ENCODE measurements around the gene CHMP4B.

Gene CHMP4B

DNA sequence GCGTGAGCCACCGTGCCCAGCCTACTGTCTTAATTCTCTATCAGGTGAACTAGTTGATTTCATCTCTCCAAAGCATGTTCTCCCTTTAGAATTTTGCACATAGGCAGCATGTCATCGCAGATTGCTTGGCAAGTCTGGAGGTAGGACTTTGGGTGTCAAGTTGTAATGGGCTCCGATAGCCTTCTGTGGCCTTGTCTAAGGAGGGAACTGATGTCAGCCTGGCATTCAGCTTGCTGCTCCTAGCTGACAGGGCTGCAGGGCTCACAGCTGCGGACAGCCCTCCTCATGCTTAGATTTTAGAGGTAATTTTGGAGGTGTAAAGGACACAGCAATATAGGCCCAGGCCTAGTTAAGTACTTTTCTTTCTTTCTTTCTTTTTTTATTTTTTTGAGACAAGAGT lies 11.3 kb downstream of the CHMP4B start:
- DNase-seq: no peak

DNA sequence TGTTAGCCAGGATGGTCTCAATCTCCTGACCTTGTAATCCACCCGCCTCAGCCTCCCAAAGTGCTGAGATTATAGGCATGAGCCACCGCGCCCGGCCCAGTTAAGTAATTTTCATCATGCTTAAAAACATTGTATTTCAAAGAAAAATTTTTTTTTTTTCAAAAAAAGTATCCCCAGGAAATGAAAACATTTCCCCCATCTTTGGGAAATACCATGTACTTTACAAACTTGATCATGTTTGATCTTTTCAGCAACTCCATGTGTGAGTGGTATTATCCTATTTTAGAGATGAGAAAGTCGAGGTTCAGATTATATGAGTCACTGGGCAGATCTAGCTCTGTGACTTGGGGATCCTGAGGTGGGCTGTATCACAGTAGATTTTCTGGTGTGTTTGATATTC lies 11.8 kb downstream of the CHMP4B start:
- DNase-seq: no peak

DNA sequence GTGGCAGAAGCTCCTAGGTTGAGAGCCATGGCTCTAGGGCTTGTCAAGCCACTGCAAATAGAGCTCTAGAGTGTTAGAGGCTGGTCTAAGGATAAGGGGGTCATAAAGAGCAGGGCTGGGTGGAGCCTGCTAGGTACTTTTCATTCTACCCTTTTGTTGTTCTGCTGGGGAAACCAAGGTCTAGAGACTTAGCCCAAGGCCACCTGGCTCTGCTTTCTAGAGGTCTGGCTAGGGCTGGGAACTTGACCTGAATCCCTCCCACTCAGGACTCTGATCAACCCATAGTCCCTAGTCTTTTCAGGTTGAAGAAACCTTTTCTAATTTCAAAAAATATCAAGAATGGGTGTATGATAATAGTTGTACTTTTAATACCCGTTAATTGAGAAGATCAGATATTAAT lies 13.7 kb downstream of the CHMP4B start:
- no peak for DNase-seq

DNA sequence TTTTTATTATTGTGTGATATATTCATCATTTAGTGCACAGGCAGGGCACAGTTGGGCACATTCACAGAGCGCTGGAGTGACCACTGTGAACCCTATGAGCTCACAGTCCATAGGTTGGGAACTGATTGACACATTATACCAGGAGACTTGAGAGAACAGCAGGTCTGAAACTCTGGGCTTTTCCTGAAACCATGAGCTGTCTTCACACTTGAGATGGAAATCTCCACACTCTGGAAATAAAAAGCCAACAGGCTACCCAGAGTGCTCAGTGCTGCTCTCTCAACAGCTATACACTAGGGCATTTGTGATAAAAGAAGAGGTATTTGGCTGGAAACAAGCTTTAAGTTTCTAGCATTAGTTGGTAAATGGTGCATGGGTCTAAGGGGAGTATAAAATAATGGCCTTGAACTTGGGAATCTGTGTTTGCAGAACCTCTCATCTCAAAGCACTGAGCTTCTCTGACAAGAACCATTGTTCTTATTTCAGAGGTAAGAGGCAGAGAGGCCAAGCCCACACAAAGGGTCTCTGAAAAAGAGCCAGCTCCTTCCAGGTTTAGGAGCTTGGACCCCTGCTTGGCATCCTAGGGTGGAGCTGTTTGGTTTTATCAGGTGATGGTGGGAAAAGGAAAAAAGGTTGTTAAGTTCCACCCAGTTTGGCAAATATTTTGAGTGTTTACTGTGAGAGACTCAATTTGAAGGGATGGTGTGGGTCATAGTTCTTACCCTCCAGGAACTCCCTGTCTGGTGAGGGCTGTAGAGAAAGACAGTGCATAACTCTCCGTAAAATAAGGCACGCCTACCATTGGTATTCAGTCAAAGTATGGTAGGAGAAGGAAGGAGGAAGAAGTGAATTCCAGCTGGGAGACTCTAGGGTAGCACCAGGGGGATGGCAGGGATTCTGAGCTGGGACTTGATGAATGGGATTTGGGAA lies 14.5 kb downstream of the CHMP4B start:
- DNase-seq: no peak

DNA sequence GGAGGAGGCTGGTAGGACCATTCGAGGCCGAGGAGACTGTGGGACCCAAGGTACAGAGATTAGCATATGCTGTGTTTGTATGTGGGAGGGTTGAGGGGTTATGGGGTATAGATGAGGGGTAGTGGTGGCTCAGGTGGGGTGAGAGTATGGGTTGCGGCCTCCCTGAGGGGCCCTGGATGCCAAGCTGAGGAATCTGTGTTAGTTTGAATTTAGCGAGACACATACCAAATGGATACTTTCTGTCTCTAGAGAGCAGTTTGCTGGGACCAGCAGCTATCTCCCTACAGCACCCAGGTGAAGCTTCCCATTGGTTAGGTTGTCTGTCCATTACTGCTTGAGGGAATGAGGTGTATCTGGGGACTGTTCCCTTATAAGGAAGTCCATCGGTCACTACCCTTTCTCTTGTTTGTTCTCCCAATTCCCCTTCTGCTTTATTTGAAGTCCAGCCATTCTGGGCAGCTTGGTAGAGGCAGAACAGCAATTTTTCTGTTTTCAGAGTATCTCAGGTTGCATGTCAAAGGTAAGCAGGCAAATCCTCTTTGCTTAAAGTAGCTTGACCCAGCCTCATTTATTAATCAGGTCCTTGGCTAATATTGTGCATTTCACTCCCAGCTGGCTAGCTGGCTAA lies 15.2 kb downstream of the CHMP4B start:
- no peak for DNase-seq

DNA sequence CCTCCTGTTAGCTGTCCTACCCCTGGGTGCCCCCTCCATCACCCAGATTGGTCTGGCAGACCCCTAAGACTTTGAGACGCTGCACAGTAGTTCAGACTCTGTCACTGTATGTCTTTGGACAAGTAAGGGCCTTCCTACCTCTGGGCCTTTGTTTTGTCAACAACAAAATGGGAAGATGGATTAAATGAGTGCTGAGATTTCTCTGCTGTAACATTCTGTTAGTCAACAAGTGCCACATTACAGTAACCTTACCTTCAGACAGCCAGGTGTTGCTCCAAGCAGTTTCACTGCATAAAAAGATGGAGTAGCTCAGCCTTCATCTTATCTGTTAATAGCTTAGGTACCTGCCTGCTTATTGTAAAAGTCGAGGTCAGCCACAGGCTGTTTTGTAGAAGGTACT lies 16.0 kb downstream of the CHMP4B start:
- no peak for DNase-seq

DNA sequence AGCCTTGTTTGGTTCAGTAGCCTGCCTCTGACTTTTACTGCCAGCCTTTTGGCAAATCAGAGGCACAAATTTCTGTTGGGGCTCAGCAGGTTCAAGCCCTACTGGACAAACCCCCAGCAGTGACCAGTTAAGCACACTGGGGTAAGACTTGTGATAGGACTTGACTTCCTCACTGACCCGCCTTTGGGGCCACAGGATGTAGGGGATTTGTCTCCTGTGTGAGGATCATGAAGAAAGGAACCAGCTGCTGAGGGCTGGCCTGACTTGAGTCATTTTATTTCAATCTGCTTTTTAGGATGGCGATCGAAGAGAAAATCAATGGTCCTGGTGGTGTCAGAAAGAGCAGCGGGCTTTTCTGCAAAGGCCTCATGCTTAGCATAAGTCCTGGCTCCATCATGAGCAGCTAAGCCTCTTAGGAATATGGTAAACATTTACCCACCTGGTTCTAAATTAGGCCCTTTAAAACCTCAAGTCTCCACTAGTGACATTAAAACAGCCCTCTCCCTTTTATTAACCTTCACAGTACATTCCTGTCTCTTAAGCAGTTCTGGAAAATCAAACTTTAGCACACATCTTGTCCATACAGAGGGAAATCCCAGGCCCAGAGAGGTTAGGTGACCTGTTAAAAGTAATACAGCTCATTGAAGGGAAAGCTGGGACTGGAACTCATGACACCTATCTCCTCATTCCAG lies 16.6 kb downstream of the CHMP4B start:
- DNase-seq: no peak

DNA sequence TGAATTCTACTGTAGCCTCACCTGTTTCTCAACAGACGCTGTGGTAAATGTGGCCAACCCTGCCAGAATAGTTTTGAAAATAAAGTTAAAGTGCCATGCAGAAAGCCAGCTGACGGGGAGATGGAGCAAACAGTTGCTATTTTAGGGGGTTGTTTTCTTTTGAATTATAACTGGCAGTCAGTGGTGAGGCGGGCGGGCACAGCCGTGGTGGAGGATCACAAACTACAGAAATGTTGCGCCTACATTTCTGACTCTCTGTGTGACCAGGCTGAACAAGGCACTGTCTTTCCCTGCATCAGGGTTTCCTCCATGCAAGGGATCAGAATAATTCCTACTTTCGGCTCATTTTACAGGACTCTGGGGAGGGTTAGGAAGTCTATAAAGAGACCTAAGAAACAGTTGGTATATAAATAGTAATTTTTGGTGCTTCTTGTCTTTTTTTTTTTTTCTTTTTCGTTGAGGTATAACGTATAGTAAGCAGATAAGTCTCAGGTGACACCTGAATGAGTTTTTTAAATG lies 17.2 kb downstream of the CHMP4B start:
- no peak for DNase-seq

DNA sequence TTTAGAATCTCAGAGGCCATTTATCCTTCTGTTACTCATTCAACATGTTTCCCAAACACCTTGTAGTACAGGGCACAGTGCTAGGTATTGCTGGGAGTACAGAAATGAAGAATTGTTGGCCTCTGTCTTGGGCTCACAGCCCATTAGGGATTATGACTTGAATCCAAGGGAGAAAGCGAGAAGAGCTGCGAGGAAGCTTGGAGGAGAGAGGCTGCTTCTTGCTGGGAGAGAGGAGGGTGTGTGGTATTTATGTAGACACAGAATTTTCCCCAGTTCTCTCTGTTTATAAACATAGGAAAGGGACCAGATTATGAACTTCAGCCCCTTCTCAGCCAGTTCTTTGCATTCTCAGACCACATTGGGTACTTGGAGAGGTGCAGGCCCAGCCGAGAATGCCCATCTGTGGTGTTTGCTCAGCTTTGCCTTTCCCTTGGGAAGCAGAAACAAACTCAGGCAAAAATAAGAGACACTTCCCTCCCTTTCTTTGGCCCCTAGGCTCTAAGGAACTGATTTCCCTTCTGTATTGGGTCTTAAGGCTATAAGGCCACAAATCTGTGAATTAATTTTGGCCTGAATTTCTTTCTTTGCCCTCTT lies 17.9 kb downstream of the CHMP4B start:
- DNase-seq: no peak

DNA sequence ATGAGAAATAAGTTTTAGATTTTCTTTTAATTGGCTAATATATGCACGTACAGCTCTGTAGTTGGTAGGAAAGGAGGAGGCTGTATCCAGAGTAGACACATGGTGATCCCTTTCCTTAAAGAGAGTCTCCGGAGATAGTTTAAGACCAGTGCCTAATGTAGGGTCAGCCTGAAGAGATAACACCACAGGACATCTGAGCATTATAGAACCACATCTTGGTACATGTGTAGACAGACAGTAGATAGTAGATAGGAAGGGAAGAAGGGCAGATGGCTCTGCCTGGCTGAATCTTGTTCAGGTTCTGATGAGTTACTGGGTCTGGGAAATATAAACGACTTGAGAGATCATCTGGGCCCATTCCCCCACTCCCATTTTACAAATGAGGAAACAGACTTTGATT lies 18.5 kb downstream of the CHMP4B start:
- DNase-seq: no peak

DNA sequence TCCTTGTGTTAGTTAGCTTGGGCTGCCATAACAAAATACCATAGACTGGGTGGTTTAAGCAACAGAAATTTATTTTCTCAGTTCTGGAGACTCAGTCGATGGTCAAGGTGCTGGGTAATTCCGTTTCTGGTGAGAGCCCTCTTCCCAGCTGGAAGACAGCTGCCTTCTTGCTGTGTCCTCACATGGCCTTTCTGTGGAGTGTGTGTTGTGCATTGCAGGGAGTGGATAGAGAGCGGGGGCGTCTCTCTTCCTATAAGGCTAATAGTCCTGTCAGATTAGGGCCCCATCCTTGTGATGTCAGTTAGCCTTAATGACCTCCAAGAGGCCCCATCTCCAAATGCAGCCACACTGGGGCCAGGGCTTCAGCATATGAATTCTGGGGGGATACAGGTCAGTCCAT lies 19.2 kb downstream of the CHMP4B start:
- DNase-seq: no peak

DNA sequence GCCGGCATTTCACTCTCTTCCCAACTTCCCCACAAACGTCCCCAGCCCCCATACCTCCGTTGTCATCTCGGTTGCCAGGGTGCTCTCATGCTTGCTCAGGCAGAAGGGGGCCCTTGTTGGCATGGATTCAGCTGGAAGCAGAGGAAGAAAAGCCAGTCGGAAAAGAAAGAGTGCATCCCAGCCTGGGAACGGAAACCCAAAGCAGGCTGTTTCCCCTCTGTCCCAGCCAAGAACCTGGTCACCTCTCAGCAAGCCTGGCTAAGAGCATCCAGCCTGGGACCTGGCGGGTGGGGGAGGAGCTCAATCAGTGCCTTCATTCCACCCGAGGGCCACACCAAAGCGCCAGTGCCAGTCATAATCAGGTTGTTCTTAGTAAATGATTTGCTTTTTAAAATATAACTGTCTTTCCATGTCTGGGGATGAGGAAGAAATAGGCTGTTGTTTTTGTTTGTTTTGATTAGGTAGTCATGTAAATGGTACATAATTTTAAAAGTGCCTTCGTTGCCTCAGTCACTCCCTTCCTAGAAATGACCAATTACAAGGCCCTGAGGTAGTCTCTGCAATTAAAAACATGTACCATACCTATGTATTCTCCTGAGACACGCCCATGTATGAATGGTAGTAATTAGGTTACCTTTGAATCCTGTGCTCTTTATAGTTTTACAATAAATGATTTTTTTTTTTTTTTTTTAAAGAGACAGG lies 21.1 kb downstream of the CHMP4B start:
- DNase-seq: no peak

DNA sequence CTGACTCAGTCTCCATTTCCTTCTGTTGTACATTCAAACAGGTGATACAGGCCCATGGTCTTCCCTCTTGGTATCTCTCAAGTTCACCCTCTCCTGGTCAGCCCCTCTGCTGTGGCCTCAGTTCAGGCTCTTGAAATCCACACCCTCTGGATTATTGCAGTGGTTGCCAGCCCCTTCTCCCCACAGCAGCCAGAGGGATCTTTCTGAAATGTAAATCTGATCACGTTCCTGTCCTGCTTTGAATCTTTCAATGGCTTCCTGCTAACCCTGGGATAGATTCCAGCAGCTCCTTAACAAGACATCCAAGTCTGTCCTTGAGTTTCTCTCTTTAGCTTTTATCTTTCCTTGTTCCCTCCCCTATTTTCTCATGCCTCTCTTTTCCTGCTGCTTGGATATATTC lies 22.2 kb downstream of the CHMP4B start:
- no peak for DNase-seq

DNA sequence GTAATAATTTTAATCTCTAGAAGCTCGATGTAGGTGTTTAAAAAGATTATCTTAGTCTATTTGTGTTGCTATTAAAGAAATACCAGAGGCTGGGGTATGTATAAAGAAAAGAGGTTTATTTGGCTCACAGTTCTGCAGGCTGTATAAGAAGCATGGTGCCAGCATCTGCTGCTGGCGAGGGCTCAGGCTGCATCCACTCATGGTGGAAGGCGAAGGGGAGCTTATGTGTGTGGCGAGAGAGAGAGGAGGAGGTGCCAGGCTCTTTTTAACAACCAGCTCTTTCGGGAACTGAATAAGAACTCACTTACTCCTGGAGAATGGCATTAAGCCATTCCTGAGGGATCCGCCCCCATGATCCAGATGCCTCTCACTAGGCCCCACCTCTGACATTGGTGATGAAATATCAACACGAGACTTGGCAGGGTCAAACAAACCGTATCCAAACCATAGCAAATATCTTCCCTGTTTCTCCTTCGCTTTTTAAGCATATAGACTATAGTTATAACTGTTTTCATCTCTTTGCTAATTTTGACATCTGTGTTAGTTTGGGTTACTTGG lies 24.5 kb downstream of the CHMP4B start:
- DNase-seq: no peak

DNA sequence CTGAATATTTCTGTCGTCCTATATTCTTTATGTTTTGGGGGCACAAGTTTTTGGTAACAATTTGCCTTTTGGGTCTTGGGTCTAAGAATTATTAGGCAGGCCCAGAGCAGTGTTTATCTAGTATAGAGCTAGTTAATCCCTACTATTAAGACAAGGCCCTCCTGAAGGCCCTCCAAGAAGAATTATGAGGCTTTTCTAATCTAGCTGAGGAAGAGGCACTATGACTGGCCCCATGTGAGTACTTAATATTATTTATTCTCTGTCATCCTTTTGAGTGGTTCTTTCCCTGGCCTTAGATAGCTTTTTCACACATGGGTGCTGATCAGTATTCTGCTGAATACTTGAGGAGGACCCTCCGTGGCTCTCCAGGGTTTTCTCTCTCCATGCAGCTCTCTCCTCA lies 25.1 kb downstream of the CHMP4B start:
- no peak for DNase-seq

DNA sequence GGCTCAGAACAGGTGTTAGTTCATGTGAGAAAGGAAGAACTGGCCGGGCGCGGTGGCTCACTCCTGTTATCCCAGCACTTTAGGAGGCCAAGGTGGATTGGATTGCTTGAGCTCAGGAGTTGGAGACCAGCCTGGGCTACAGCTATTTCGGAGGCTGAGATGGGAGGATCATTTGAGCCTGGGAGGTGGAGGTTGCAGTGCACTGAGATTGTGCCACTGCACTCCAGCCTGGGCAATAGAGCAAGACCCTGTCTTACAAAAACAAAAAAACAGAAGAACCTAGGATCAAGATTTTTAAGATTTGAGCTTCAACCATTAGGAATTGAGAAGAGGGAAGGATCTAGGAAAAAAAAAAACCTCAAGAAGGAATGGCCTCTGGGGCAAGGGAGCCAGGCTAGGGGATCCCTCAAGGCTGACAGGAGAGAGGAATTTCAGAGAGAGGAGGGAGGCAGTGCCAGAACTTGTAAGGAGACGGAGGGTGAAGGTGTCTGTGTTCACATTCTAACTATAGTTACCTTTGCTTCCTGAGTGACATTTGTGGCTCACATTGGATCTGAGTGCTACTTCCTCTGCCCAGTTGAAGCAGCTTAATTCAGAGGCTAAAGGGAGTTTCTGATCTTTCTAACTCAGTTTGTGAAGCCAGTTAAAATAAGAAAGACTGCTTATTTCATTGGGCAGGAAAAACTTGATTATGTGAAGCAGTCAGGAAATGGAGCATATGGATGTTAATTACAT lies 26.1 kb downstream of the CHMP4B start:
- DNase-seq: no peak

DNA sequence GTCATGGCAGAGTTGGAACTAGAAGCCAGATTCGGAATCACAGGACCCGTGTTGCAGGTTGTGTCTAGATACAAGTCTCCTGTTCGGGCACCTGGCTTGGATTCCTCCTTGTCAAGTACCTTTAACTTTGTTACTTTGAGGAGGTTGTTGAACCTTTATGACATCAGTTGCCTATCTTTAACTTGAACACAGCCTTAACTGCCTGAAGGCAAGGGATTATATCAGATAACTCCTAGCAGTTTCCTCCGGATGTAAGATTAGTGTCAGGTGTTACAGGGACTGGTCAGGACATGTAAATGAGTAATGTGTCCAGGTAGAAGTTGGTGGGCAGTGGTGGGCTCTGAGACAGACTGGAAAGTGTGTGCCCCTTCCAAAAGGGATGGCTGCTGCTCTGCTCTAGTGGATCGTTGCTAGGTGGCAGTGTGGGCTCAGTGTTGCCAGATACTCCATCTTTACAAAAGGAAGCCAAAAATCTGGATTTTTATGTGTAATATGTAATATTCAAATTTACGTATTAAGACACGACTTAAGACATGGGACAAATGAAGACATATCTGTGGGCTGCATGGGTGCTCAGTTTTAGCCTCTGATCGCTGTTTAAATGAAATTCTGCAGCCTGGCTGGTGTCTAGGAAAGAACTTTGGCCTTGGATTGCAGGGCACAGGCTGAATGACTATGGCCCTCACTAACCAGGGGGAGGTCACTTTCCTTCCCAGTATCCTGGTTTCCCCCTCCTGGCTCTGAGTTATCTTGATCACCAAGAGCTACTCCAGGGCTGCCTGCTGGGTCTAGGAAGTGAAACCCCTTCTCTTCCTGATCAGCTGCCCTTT lies 27.1 kb downstream of the CHMP4B start:
- no peak for DNase-seq

DNA sequence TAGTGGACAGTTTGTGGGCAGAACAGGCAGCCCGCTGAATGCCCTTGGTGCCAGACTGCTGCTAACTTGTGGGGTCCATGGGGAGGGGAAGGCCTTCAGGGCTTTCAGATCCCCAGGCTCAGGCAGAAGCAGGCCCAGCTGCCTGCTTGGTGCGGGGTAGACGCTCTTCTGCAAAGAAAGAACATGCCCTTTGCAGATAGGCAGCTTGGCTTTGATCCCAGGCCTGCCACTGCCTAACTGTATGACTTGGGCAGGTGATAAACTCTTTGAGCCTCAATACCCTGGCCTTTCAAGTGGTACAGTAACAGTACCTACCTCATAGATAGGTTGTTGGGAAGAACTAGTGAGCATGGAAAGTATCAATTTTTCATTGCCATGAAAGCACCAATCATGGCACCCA lies 28.4 kb downstream of the CHMP4B start:
- no peak for DNase-seq

DNA sequence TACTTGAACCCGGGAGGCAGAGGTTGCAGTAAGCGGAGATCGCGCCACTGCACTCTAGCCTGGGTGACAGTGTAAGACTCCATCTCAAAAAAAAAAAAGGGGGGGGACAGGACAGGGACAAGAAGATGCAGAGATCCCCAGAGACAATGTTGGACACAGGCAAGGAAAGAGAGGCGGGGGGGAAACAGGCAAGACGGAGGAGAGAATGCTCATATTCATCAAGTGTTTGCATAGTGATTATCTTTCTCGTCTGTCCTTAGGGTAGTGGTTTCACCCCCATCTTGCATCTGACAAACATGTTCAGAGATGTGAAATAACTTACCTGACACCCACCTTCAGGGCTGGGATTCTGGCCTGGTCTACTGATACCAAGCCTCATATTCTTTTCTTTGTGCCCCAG lies 29.0 kb downstream of the CHMP4B start:
- DNase-seq: no peak

DNA sequence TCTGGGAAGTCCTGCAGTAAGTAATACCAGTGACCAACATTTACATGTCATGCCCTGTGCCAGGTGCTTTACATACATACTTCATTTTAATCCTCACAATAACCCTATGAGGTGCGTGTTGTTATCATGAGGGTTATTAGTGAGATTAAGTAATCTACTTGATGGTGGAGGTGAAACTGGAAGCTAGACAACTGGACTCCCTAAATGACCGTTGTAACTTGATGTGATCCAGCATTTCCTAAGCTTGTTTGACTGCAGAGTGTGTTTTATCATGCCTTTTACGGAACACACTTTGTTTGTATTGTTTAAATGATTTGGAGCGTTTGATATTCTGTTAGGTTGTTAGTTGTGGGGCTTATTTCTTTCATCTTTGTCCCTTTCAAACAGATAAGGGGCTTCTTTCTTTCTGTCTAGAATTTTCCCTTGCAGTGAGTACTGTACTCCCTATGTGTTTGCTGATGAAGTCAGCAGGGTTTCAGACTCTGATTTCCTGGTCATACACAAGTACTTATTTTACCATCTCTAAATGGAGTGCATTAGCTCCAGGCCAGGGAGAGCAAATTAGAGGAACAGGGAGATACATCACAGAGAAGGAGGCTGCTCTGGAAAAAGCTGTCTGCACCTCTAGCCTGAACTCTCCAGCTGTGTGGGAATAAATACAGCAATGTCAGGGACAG lies 29.7 kb downstream of the CHMP4B start:
- no peak for DNase-seq

All from NCI-H187 (cell line).